A375 (cell line): Measurements from ENCODE around the gene SARS2. TPM values are rescaled to one million over a fixed set of nuclear protein-coding genes. Genes with fewer than 3 reads are reported as not detected.

Experiments
- total RNA-seq: library from RNA; depleted of rRNA; stranded (reverse); fragments of >200 nt; shearing (Covaris generic); gene quantifications from 2 replicates; pipeline ENCODE4 v1.2.3, GENCODE V29; 2014; rRNA removed

The SARS2 gene, protein sequence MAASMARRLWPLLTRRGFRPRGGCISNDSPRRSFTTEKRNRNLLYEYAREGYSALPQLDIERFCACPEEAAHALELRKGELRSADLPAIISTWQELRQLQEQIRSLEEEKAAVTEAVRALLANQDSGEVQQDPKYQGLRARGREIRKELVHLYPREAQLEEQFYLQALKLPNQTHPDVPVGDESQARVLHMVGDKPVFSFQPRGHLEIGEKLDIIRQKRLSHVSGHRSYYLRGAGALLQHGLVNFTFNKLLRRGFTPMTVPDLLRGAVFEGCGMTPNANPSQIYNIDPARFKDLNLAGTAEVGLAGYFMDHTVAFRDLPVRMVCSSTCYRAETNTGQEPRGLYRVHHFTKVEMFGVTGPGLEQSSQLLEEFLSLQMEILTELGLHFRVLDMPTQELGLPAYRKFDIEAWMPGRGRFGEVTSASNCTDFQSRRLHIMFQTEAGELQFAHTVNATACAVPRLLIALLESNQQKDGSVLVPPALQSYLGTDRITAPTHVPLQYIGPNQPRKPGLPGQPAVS
- 44.7 and 46.8 TPM in 2 replicates for total RNA-seq

DNA sequence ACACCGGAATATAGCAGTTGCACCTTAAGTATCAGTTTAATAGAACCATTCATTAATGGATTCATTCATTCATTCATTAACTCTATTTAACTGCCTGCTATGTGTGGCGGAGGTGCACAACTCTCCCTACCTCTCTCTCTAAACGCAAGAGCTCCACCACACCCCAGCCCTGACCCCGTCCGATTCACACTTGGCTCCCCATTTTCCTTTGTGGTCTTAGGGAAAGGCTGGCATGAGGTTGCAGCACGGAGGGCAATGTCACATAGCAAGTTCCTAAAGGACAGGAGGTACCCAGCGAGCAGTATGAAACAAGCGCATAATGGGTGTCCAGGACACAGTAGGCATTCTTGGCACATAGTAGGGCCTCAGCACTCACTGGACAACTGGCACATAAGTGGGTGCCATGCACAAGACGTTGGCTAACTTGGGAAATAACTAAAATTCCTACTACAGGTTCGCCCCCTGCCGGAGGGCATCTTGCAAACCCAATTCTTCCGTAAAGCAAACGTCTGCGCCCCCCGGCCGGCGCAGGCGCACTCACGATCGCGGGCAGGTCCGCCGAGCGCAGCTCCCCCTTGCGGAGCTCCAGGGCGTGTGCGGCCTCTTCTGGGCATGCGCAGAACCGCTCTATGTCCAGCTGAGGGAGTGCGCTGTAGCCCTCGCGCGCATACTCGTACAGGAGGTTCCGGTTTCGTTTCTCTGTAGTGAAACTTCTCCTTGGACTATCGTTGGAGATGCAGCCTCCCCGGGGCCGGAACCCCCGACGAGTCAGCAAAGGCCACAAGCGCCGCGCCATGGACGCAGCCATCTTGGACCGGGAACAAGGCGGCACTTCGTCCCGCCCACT, at the start of gene SARS2:
SARS2 (minus strand) TSS at position 835 of the 847 bp plus-strand sequence; CDS start at position 808, 27 bp downstream.

DNA sequence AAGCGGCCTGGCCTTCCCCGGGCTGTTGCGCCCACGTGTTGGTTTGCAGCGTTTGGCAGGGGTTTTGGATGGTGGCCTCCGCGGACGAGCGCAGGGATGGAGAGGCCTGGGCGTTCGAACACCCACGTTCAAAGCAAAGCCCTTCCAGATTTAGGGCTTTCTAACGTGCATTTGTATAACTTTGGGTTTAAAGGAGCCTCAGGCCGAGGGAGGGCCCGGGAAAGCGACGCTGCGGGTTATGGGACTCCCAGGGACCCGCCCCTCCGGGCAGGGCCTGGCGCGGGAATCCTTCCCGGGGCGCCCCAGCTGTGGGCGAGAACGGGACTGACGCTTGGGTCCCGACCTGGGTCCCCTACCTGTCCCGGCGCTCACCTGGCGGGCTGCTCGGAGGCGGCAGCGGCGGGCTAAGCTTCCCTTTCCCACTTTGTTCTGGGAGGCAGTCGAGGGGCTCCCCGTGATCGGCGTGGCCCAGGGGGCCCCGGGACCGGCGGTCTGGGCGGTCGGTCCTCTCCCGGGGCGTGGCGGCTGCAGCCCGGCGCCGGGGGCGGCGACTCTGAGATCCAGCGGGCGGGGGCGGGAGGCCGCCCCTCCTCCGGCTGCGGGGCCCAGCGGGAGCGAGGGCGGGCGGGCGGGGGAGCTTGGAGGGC, 44.8 kb upstream of the SARS2 start, which contains the start of gene FBXO17:
FBXO17 (minus strand) TSS at position 529 of the 647 bp plus-strand sequence. CDS start 25,423 bp downstream, outside the sequence.

DNA sequence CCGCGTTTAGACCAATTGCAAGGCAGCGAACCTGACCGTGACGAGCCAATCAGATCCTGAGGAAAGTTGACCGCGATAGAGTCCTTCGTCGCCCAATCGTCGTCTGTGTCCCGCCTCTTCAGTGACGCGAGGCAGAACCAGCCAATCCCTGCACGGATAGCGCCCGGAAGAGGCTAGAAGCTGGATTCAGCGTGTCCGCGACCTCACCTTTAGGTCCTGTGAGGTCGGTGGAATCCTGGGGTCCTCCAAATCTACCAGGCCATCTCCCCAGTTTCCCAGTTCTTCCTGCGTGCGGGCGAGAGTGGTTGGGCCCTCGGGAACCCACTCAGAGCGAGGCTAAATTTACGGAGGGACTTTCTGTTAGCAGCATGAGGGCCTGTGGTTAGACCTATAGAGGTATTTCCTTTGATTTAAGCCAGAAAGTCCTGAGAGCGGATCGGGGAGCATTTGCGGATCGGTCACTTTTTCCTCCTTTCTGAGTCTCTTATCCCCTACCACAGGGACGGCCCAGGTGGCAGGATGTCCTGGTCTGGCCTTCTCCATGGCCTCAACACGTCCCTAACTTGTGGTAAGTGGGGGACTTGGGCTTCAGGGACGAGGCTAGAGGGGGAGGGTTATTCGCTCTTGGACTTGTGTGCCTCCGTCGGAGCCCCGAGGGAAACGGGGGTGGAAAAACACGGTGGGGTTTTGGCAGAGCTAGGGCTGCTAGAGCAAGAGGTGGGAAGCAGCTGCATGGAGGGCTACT, 385 bp upstream of the SARS2 start, which contains the start of gene MRPS12:
MRPS12 (plus strand) TSS at position 169 of the 745 bp plus-strand sequence; CDS start at position 520, 351 bp downstream.

DNA sequence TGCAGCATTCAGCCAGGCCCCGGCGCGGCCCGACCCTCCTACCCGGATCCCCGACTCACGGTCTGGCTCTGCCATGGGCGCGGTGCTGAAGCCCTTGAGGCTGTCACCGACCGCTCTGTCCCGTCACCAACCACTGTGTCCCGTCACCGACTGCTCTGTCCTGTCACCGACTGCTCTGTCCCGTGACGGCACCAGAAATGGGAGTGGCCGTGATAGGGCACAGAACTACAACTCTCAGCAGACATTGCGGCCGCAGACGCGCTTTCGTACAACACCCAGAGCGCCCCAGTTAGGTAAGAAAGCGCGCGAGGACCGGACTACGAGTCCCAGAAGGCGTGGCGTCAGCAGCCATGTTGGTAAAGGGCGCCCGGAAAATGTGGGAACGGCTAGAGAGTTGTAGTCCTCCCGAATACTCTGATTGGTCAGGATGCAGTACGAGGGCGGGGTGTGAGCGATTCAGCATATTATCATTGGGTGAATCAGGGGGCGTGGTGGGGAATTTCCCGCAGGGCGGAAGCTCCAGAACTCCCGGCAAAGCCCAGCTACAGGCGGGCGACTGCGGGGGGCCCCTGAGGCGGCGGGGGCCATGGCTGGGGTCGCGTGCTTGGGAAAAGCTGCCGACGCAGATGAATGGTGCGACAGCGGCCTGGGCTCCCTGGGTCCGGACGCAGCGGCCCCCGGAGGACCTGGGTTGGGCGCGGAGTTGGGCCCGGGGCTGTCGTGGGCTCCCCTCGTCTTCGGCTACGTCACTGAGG, 30.9 kb downstream of the SARS2 start, which contains the start of the genes NFKBIB and SIRT2:
NFKBIB (plus strand) TSS at position 523 of the 755 bp plus-strand sequence; CDS start at position 587, 64 bp downstream.
SIRT2 (minus strand) TSS at position 172 of the 755 bp plus-strand sequence; CDS start at position 75, 97 bp downstream.

DNA sequence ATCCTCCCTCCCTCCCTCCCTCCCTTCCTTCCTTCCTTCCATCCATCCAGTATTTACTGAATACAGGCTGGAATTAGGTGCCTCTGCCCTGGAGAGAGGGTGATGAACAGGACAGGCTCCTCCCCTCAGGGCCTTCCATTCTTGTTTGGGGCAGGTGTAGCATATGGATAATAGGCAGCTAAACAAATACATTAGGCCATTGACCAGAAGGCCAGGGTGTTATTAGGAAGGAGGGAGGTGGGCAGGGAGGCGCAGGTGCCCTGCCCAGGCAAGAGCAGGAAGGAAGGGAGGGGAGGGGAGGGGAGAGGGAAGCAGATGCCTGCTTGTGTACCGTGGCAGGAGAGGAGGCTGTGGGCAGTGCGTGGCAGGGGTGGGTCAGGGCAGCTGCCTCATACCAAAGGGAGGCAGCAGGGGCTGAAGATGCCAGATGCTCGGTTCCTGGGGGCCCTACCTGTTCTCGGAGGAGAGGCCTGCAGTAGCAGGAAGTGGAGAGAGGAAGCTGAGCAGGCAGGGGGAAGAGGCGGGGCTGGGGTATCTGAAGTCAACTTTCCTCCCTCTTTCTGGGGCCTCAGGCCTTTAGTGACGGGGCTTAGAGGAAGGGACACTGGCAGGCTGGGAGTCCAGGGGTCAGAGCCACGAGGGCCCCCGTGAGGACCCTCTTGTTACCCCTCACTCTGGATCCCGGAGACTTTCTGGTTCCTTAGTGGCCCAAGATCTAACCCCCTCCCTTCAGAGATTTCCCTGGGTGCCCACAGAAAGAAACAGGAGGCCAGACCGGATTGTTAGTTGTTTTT, 52.6 kb downstream of the SARS2 start, which contains the start of gene RINL:
RINL (minus strand) TSS at position 495 of the 794 bp plus-strand sequence. CDS start 1,533 bp downstream, outside the sequence.

Other genes with a start within 250 kb of the SARS2 start
- 0.91 TPM in 1 of 2 replicates, not detected in the other for gene CAPN12, start 186.3 kb downstream of the SARS2 start, total RNA-seq
- gene LGALS7, start 157.2 kb downstream of the SARS2 start, total RNA-seq, result not detected in 2 replicates
- gene LGALS7B, start 141.6 kb downstream of the SARS2 start, total RNA-seq, result 2.8 TPM in 1 of 2 replicates, not detected in the other
- gene LGALS4, start 117.8 kb downstream of the SARS2 start, total RNA-seq, result 0.57 TPM in 1 of 2 replicates, not detected in the other
- 121 and 136 TPM in 2 replicates for gene ECH1, start 99.0 kb downstream of the SARS2 start, total RNA-seq
- gene HNRNPL, start 80.8 kb downstream of the SARS2 start, total RNA-seq, result 304 and 320 TPM in 2 replicates
- 7.7 and 10.1 TPM in 2 replicates for gene RINL, start 52.5 kb downstream of the SARS2 start, total RNA-seq
- 24.5 and 28.9 TPM in 2 replicates for gene SIRT2, start 31.1 kb downstream of the SARS2 start, total RNA-seq
- gene NFKBIB, start 30.8 kb downstream of the SARS2 start, total RNA-seq, result 31.7 and 36.6 TPM in 2 replicates
- gene CCER2, start 18.6 kb downstream of the SARS2 start, total RNA-seq, result 3.0 and 3.5 TPM in 2 replicates
- 86.4 and 103 TPM in 2 replicates for gene MRPS12, start 181 bp upstream of the SARS2 start, total RNA-seq
- 23.3 and 31.7 TPM in 2 replicates for gene FBXO17, start 45.0 kb upstream of the SARS2 start, total RNA-seq
- 12.2 and 21.4 TPM in 2 replicates for gene FBXO27, start 101.8 kb upstream of the SARS2 start, total RNA-seq
- gene ACP7, start 153.6 kb upstream of the SARS2 start, total RNA-seq, result not detected in 2 replicates
- 8.4 and 13.1 TPM in 2 replicates for gene PAK4, start 195.0 kb upstream of the SARS2 start, total RNA-seq